ENCODE measurements around the gene RILP.
A peak's percentile ranks its signal among the peaks of the same experiment; 100 is the strongest.

Gene RILP

DNA sequence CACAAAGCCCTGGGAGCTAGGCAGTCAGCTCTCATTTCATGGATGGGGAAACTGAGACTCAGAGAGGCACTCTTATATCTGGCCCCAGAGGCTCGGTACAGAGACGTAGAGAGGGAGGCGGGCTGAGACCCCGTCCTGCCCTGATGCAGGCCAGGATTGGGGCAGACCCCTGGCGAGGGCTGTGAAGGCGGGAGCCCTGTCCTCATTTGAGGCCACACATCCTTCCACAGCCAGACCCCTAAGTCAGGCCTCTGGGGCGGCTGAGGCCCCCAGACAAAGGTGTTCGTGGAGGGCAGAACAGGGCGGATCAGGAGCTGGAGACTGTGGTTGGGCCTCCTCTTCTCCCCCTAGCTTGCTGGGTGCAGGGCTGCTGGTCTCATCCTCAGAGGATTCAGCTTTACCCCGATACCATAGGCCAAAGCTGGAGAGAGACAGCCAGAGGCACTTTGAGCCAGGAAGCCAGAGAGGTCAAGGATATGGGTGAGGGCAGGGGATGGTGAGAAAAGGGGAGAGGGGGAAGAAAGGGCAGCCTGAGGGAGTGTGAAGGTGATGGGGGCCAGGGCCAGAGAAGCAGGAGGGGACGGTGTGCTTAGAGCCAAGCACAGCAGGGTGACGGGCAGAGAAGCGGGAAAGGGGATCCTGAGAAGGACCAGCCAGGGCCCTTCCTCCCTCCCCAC is 3.3 kb downstream of the RILP start:
- H3K9ac ChIP-seq (ENCODE audit: low read depth, low read length), result no peak overlapping the region
- peaks cover 28% of the 10 kb centered on the region for H3K27me3 ChIP-seq (ENCODE audit: insufficient read depth, low read length)
- peaks cover 9% of the 10 kb centered on the region for H3K4me1 ChIP-seq (ENCODE audit: insufficient read depth, low read length)
- no peaks in the 10 kb centered on the region for H3K9me3 ChIP-seq (ENCODE audit: insufficient read depth, low read depth, low read length)
- no peak overlapping the region for H3K27ac ChIP-seq (ENCODE audit: low read length)
- H3K36me3 ChIP-seq (ENCODE audit: insufficient read depth, low read depth, low read length), result peaks cover 9% of the 10 kb centered on the region
- H3K4me3 ChIP-seq (ENCODE audit: low read length), result no peak overlapping the region

- Histone ChIP-seq H3K27ac (ENCODE audit: low read length) (no peak within 1 kb of the TSS), H3K36me3 (ENCODE audit: insufficient read depth, low read depth, low read length) (peaks cover under 1% of the 10 kb centered on the region; the same call in 1 of the 2 replicates), H3K27me3 (ENCODE audit: insufficient read depth, low read length) (peaks cover 28% of the 10 kb centered on the region), H3K9ac (ENCODE audit: low read depth, low read length) (no peak within 1 kb of the TSS), H3K4me1 (ENCODE audit: insufficient read depth, low read length) (peaks cover 9% of the 10 kb centered on the region), H3K9me3 (ENCODE audit: insufficient read depth, low read depth, low read length) (no peaks in the 10 kb centered on the region), H3K4me3 (ENCODE audit: low read length) (no peak within 1 kb of the TSS)
These were observed 4.2 kb downstream of the RILP start, which contains the start of gene SCARF1 for GRCh38 chr17:1645207-1646171. SCARF1 (minus strand) TSS chr17:1645732; CDS start chr17:1645697, 35 bp downstream.

DNA sequence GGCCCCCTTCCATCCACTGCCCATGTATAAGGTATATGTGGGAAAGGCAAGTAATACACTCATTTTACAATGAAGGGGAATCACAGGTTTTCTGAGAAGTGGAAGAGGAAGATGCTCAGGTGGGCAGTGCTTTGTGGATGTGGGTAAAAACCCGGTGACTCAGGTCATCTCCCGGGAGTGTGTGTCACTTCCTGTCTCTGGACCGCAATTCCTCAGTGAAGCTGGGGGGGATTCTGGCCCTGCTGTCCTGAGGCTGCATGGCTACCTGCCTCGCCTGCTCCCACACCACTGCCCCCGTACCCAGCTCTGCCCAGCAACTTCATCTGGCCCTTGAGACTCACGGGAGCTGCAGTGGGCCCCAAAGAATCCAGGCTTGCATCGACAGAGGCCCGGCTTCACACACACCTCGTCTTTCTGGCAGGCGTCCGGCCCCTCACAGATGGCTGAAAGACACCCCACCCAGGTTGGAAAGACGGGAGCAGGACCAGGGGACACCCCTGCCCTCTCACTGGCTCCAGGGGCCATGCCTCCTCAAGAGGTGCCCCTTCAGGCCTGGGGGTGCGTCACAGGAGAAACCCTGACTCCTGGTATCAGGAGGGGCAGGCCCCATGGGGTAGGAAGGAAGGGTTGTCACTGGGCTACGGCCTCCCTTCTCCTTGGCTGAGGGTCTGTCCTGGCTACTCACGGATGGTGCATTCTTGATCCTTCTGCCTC is 5.0 kb downstream of the RILP start:
- no peak overlapping the region for H3K9ac ChIP-seq (ENCODE audit: low read depth, low read length)
- no peak overlapping the region for H3K27ac ChIP-seq (ENCODE audit: low read length)
- no peak overlapping the region for H3K4me3 ChIP-seq (ENCODE audit: low read length)
- H3K27me3 ChIP-seq (ENCODE audit: insufficient read depth, low read length), result peaks cover 28% of the 10 kb centered on the region
- no peaks in the 10 kb centered on the region for H3K9me3 ChIP-seq (ENCODE audit: insufficient read depth, low read depth, low read length)
- no peaks in the 10 kb centered on the region for H3K36me3 ChIP-seq (ENCODE audit: insufficient read depth, low read depth, low read length)
- peaks cover 4% of the 10 kb centered on the region; the same call in 1 of the 2 replicates for H3K4me1 ChIP-seq (ENCODE audit: insufficient read depth, low read length)

DNA sequence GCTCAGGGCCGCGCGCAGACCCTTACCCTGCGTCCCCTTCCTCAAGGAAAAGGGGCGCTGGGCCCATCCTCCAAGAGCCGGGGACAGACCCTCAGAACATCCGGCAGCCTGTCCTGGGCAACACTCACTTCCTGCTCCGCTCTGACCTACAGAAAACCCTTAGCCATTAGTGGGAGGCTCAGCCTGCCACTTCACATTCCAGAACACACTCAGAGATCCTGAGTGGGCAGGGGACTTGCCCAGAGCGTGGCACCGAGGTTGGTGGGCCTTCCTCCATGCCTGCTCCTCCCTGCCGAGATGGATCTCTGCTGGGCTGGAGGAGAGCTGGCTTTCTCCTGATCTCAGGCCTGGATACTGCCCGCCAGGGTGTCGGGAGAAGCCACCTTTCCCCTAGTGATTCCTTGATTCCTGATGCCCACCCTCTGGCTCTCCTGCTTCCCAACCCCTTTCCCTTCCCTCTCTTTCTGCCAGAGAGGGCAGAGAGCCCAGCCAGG is 5.6 kb downstream of the RILP start:
- Histone ChIP-seq H3K36me3 (ENCODE audit: insufficient read depth, low read depth, low read length) (no peaks in the 10 kb centered on the region), H3K9me3 (ENCODE audit: insufficient read depth, low read depth, low read length) (no peaks in the 10 kb centered on the region), H3K4me1 (ENCODE audit: insufficient read depth, low read length) (peaks cover 4% of the 10 kb centered on the region; the same call in 1 of the 2 replicates), H3K9ac (ENCODE audit: low read depth, low read length) (no peak overlapping the region), H3K4me3 (ENCODE audit: low read length) (peak overlapping the region; percentile 57; the same call in 1 of the 2 replicates), H3K27me3 (ENCODE audit: insufficient read depth, low read length) (peaks cover 28% of the 10 kb centered on the region), H3K27ac (ENCODE audit: low read length) (no peak overlapping the region)

DNA sequence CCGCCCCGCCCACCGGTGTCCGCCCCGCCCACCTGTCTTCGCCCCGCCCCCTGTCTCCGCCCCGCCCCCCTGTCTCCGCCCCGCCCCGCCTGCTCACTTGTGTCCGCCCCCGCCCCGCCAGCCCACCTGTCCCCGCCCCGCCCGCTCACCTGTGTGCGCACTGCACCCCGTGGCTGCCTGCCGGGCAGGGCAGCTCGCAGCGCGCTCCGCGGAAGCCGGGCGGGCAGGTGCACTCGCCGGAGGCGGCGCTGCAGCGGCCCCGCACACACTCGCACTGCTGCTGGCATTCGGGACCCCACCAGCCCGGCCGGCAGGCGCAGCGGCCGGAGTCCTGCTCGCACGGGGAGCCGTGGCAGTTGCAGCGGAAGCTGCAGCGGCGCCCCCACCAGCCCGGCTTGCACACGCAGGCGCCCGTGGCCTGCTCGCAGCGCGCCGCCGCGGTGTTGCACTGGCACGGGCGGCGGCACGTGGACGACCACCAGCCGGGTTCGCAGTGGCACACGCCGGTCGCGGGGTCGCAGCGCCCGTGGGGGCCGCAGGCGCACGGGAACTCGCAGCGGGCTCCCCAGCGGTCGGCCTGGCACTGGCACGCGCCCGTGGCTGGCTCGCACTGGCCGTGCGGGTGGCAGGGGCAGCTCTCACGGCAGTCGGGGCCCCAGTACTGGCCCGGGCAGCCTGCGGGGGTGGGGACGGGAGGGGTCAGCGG is 6.2 kb downstream of the RILP start:
- no peak overlapping the region for H3K9ac ChIP-seq (ENCODE audit: low read depth, low read length)

GRCh38 chr17:1641065-1641403 is 8.6 kb downstream of the RILP start:
- Histone ChIP-seq H3K9me3 (ENCODE audit: insufficient read depth, low read depth, low read length) (no peaks in the 10 kb centered on the region), H3K27me3 (ENCODE audit: insufficient read depth, low read length) (peaks cover 19% of the 10 kb centered on the region), H3K36me3 (ENCODE audit: insufficient read depth, low read depth, low read length) (no peaks in the 10 kb centered on the region), H3K27ac (ENCODE audit: low read length) (no peak overlapping the region), H3K9ac (ENCODE audit: low read depth, low read length) (no peak overlapping the region), H3K4me3 (ENCODE audit: low read length) (no peak overlapping the region), H3K4me1 (ENCODE audit: insufficient read depth, low read length) (peaks cover 7% of the 10 kb centered on the region; the same call in 1 of the 2 replicates)

More for the DNA sequence above, 6.2 kb downstream of the RILP start:
- H3K4me1 ChIP-seq (ENCODE audit: insufficient read depth, low read length), result peaks cover 4% of the 10 kb centered on the region; the same call in 1 of the 2 replicates
- H3K27me3 ChIP-seq (ENCODE audit: insufficient read depth, low read length), result peaks cover 28% of the 10 kb centered on the region
- H3K4me3 ChIP-seq (ENCODE audit: low read length), result peak overlapping the region; percentile 57; the same call in 1 of the 2 replicates
- H3K9me3 ChIP-seq (ENCODE audit: insufficient read depth, low read depth, low read length), result no peaks in the 10 kb centered on the region
- no peaks in the 10 kb centered on the region for H3K36me3 ChIP-seq (ENCODE audit: insufficient read depth, low read depth, low read length)
- H3K27ac ChIP-seq (ENCODE audit: low read length), result no peak overlapping the region

- H3K9ac ChIP-seq (ENCODE audit: low read depth, low read length), result no peak overlapping the region
- peaks cover 7% of the 10 kb centered on the region; the same call in 1 of the 2 replicates for H3K4me1 ChIP-seq (ENCODE audit: insufficient read depth, low read length)
- H3K36me3 ChIP-seq (ENCODE audit: insufficient read depth, low read depth, low read length), result no peaks in the 10 kb centered on the region
- no peaks in the 10 kb centered on the region for H3K9me3 ChIP-seq (ENCODE audit: insufficient read depth, low read depth, low read length)
- no peak overlapping the region for H3K27ac ChIP-seq (ENCODE audit: low read length)
- H3K27me3 ChIP-seq (ENCODE audit: insufficient read depth, low read length), result peaks cover 19% of the 10 kb centered on the region
- no peak overlapping the region for H3K4me3 ChIP-seq (ENCODE audit: low read length)
These were observed 9.2 kb downstream of the RILP start for GRCh38 chr17:1640329-1641064.

GRCh38 chr17:1639549-1640180 is 10.0 kb downstream of the RILP start:
- H3K36me3 ChIP-seq (ENCODE audit: insufficient read depth, low read depth, low read length), result no peaks in the 10 kb centered on the region
- peaks cover 13% of the 10 kb centered on the region for H3K27me3 ChIP-seq (ENCODE audit: insufficient read depth, low read length)
- H3K9ac ChIP-seq (ENCODE audit: low read depth, low read length), result no peak overlapping the region
- no peak overlapping the region for H3K27ac ChIP-seq (ENCODE audit: low read length)
- peaks cover 7% of the 10 kb centered on the region; the same call in 1 of the 2 replicates for H3K4me1 ChIP-seq (ENCODE audit: insufficient read depth, low read length)
- H3K9me3 ChIP-seq (ENCODE audit: insufficient read depth, low read depth, low read length), result no peaks in the 10 kb centered on the region
- H3K4me3 ChIP-seq (ENCODE audit: low read length), result no peak overlapping the region

GRCh38 chr17:1638624-1639300 is 10.9 kb downstream of the RILP start:
- Histone ChIP-seq H3K9me3 (ENCODE audit: insufficient read depth, low read depth, low read length) (no peaks in the 10 kb centered on the region), H3K4me1 (ENCODE audit: insufficient read depth, low read length) (peaks cover 4% of the 10 kb centered on the region; the same call in 1 of the 2 replicates), H3K27me3 (ENCODE audit: insufficient read depth, low read length) (peaks cover 4% of the 10 kb centered on the region; the same call in 1 of the 2 replicates), H3K4me3 (ENCODE audit: low read length) (no peak overlapping the region), H3K36me3 (ENCODE audit: insufficient read depth, low read depth, low read length) (no peaks in the 10 kb centered on the region), H3K27ac (ENCODE audit: low read length) (no peak overlapping the region), H3K9ac (ENCODE audit: low read depth, low read length) (no peak overlapping the region)
